Activated CD4-positive, alpha-beta T cell treated with anti-CD3 and anti-CD28 coated beads, Interleukin-2, amount 50 U/mL, for 48 hours (primary cell): ENCODE data around the gene CALY.

Experiments
- DNase-seq, 2 experiments: peaks; one replicate each; pipeline ENCODE4 v3.0.0-alpha.2; 2020

The CALY gene

DNA sequence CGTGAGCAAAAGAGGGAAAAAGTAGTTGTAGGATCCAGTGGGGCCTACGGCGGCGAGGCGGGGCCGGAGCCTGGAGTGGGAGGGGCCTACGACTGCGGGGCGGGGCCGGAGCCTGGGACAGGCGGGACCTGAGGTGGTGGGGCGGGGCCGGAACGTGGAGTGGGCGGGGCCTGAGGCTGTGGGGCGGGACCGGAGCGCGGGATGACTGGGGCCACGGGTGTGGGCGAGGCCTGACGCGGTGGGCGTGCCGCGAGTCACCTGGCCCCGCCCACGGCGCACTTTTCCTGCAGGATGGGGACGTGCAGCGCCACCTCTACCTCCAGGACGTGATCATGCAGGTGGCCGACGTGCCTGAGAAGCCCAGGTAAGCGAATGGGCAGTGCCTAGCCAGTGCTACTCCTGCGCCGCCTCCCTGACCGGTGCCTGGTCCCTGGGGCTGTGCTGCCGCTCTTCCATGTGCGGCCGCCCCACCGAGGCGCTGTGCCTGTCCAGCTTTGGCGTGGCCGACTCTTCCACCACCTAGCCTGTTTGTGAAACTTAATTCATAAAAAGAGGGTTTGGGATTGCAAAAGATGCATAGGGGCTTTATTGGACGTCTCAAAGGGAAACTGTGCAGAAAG is 27.5 kb downstream of the CALY start:
- DNase-seq = peak; percentile 94 to 95

DNA sequence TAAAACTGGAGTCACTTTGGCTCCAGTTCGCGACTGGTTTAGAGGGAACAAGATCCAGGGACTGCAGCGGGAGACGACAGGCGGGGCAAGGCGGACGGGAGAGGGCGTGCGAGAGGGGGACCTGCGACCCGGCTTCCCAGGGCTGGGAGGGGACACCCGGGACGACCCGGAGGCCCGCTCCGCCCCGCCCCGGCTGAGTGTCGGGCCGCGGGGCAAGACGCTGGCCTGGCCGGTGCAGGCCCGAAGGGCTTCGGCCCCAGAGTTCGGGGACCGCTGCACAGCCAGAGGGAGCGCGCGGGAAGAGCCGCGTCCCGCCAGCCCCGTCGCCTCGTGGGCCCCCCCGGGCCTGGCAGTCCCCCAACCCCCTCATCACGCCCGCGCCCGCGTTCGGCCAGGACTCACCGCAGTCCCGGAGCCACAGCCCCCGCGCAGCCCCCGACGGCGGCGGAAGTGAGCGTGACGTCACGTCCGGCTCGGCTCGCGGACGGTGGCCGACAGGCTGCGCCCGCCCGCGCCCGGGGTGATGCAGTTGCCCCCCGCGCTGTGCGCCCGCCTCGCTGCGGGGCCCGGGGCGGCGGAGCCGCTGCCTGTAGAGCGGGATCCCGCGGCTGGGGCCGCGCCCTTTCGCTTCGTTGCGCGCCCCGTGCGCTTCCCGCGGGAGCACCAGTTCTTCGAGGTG is 28.1 kb downstream of the CALY start, which contains the start of the genes TUBGCP2 and ZNF511:
Gene TUBGCP2 (minus strand): TSS at position 452 of the 679 bp plus-strand sequence. CDS start 5,931 bp downstream, outside the sequence.
Gene ZNF511 (plus strand): TSS at position 494 of the 679 bp plus-strand sequence. CDS start 30 bp downstream, at position 524.
- DNase-seq = peak; percentile 85 to 88

GRCh38 chr10:133307776-133308420 is 28.8 kb downstream of the CALY start:
- DNase-seq = peak; percentile 88 to 92

GRCh38 chr10:133306941-133307379 is 29.7 kb downstream of the CALY start:
- DNase-seq = no peak

DNA sequence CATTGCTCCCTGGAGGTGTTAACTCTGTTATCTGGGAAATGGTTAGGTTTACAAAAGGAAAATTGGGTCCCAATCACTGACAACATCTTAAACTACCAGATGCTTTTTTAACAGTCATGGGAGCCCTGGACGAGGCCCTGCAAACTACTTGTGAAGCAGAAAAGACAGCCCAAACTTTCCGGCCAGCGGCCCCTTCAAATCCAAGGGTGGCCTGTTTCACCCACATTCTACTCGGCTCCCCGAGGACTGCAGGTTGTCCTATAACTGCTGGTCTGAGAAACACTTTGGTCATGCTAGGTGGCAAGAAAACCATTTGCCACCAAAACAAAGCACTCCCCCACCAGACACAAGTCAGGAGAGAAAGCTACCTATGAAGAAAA is 30.6 kb downstream of the CALY start:
- DNase-seq = no peak

DNA sequence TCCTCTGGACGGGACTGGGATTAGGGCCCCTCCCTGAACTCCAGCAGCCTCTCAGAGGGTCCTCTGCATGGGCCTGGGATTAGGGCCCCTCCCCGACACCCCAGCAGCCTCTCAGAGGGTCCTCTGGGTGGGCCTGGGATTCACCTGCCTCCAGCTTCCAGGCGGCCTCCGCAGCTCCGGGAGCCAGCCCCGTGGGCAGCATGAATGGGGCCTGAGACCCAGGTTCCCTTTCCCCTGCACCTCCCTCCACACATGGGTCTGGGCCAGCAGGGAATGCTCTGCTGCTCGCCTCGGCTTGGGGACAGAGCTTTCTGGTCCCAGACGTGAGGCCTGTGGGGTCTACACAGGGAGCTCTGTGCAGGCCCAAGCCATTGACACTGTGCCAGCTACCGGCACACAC is 33.5 kb downstream of the CALY start:
- DNase-seq = no peak

DNA sequence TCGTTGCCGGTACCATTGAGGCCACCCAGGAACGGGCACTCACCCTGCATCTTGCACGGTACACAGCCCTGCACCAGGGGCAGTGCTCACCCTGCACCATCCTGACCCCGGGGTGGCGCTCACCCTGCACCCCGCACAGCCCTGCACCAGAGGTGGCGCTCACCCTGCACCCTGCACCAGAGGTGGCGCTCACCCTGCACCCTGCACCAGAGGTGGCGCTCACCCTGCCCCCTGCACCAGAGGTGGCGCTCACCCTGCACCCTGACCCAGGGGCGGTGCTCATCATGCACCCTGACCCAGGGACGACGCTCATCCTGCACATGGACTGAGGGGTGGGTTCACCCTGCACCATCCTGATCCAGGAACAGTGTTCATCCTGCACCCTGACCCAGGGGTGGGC is 34.5 kb downstream of the CALY start:
- no peak for DNase-seq

DNA sequence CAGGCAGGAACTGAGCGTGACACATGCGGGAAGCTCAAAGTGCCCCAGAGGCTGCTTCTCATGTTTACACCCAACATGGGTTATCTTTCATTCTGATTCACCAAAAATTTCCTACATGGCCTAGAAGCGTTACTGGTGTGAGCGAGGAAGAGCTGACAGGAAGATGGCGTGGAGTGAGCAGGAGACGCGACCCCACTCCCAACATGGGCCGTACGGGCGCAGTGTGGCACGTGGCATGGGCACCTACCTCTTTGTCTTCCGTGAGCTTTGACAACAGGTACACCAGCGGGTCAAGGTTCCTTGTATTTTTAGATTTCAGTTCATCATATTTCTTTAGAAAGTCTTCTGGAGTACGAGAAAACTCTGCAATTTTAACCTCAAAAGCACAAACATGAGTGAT is 37.0 kb downstream of the CALY start:
- DNase-seq = no peak

- DNase-seq = no peak
Measured at GRCh38 chr10:133299224-133299623, 37.5 kb downstream of the CALY start.

- DNase-seq = no peak
Measured at GRCh38 chr10:133298466-133298865, 38.2 kb downstream of the CALY start.

DNA sequence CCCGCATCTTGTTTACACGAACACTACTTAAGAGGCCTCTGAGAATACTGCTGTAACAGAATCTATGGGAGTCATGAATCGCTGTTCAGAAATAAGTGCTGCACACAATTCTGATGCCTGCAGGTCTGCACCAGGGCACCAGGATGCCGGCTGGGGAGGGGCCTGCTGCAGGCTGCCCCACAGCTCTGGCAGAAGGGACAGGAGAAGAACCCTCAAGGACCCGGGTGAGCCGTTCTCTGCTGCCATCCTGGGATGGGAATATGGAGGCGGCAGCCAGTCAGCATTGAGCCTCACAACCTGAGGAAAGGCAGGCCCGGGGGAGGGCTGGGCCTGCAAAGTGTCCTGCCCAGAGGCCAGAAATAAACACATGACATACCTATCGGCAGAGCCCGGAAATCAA is 39.2 kb downstream of the CALY start:
- no peak for DNase-seq

DNA sequence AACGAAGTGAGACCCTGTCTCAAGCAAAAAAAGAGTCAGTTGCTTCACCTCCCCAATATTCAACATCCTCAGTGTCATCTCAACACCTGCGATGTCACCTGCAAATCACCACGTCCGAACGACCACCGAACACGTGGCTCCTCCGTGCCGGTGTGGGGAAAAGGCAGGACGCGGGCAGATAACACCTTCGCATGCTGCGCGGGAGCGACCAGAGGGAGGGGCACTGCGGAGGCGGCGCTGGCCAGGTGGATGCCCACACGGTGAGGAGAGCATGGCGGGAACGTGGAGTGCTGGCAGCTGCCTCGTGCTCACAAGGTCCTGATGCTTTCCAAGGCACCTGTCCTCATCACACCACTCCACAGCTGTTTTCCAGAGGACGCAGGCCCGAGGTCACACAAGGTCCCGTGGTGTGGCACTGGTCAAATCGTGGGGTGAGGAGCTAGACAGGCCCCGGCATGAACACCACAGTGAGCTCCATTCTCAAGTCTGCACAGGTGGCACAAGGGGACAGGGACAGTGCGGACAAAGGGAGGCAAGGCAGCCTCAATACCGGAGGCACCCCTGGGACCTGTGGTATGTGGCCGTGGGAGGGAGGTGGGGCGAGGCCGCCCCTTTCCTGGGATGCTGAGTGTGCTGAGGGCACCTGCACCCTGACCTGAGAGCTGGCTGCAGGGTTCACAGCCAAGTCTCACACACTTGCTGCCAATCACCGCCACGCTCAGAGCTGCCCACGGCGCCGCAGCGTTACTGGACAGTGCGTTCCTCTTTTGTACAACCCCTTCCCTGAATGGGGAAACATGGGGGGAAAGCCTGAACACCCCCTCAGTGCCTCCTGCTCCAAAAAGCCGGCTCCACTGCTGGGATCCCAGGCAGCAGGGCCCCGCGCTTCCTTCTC is 41.0 kb downstream of the CALY start:
- no peak for DNase-seq

DNA sequence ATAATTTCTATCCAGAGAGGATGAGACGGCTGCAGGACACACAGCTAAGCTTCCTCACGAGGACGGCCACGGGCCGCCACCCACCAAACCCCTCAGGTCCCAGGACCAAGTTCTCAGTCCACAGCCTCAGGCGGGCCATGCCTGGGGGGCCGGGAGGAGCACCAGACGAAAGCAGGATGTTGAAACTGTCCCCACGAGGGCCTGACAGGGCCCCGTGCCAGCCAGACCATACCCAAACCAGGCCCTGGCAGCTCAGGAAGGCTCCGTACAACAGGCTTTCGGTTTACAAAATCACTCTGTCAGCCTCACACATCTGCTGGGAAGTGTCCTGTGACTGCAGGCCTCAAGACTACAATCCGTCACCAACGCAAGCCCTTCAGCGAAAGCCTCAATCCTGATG is 42.5 kb downstream of the CALY start:
- no peak for DNase-seq

DNA sequence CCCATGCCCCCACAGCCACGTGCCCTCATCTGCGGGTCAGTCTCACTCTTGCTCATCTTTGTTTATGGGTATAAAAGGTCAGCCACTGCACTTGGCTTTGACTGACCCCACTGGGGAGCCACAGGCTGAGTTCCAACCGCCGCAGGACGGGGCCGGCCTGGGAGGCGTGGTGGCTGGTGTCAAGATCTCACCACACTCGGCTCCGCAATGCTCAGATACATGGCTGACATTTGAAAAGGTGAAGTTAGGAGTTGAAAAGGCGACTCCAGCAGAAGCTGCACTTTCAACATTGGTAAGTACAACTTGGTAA is 42.9 kb downstream of the CALY start:
- no peak for DNase-seq

- DNase-seq = peak in 1 of 2 experiments; percentile 36
Measured at GRCh38 chr10:133292919-133293809, 43.5 kb downstream of the CALY start.

DNA sequence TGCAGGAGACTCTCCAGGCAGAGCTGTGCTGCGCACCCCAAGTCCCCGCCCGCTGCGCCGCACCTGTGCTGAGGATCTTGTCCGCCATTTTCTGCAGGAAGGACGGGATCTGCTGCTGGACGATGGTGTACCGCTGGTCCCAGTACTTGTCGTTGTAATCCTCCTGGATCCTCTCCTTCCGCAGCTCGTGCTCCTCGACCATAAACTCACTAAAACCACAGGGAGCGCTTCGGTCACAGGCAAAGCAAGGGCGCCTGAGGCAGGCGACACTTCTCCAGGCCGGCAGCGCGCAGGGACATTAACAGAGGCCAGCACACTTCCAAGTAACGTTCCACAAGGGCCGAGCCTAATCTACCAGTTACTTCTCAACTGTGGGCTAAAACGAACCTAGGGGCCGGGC is 46.9 kb downstream of the CALY start:
- DNase-seq = no peak

DNA sequence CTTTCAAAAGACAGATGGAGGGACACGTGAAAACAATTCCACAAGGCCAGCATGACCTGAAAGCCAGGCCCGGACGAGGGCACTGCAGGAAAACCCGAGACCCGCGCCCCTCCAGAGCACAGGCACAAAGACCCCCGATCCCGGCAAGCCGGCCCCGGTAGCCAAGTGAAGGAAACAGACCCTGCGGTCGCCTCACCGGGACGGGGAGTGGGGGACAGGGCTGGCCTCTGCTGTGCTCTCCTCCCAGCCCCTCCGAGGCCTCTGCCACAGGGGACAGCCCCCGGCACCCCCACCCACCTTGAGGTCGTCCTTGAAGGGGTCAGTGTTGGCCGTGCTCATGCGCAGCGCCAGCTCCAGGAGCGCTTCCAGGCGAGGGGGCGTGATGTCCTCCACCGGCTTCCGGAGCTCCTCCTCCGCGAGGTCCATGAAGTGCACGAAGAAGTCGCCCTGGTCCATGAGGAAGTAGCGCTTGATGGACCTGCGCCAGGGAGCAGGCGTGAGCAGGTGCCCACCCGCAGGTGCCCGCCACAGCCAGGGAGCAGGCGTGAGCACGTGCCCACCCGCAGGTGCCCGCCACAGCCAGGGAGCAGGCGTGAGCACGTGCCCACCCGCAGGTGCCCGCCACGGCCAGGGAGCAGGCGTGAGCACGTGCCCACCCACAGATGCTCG is 48.7 kb downstream of the CALY start:
- DNase-seq = no peak

GRCh38 chr10:133286366-133286765 is 50.3 kb downstream of the CALY start:
- no peak for DNase-seq

DNA sequence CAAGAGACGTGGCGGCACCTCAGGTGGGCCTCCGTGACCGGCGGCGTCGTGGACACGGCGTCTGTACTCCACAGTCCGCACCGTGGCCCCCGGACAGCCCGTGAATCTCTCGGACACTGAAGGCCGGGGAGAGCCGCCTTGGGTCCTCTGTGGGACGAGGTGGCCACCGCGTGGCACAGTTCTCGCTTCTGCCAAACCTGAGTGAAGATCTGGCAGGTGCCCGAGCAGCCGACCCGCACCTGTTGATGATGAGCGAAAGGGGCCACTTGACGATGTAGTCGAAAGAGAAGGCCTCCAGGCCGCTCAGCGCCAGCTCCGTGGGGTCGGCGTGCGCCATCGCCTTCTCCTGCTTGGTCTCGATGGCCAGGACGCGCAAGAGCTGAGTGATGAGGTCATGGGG is 51.5 kb downstream of the CALY start:
- no peak for DNase-seq

DNA sequence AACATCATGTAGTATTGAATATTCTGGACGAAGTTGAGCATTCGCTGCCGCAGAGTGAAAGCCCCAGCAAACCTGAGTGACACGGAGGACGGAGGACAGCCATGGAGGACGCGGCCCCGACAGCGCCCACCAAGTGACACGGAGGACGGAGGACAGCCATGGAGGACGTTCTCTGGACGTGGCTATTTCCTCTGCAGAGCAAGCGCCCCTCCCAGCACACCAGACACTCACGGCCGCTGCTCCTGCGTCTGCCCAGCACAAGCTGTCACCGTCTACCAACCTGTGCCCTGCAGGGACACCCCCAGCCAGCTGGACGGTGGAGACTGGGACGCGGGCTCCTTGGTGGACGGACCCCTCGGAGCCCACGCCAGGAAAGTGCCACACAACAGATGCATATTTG is 52.8 kb downstream of the CALY start:
- DNase-seq = no peak

DNA sequence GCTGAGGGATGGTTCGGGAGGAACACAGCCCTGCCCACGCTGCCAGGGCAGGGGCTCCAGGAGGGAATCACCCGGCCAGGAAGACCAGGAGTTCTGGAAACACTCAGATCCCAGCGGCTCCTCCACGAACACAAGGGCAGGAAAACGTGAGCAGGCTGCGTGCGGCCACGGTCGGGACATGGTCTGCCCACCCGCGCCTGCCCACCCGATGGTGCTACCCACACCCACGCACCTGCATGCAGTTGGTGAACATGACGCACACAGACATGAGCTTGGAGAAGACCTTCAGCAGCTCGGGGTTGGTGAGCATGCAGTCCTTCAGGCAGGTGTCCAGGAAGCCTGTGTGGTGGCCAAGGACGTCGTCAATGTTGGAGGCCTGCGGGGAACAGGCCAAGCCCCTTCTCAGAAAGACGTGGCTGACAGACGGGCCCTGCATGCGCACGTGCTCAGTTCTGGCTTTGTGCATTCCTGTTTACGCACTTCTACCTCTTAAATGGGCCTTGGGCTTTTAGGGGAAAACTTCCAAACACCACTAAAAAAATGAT is 53.8 kb downstream of the CALY start:
- DNase-seq = no peak
